ENCODE measurements around the gene CYTH1. TPM values are rescaled to one million over a fixed set of nuclear protein-coding genes. Genes with fewer than 3 reads are reported as not detected.

CYTH1 gene
- total RNA-seq, 1 donor from 2014 or later, result 35.5 TPM

DNA sequence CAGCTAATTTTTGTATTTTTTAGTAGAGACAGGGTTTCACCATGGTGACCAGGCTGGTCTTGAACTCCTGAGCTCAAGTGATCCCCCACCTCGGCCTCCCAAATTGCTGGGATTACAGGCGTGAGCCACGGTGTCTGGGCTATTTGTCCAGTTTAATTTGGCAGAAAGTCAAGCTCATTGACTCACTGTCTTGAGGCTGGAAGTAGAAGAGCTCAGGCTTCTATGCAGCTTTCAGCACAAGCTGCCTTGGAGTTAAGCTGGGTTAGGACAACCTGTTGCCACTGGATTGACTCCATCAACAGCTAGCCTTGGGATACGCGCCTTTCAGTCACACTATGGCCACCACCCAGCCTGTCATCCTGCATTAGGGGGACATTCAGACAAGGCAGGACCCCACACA, 128.7 kb downstream of the CYTH1 start:
- peak; percentile 12 for DNase-seq (ENCODE audit: low read depth)
- Histone ChIP-seq H3K27me3 (ENCODE audit: control insufficient read depth, insufficient read depth, low read length) (no peaks in the 10 kb centered on the region), H3K36me3 (ENCODE audit: control insufficient read depth, insufficient read depth, low read length) (no peaks in the 10 kb centered on the region), H3K4me3 (ENCODE audit: low read depth, low read length) (no peak overlapping the region)
- TF ChIP-seq, protein P1, sequence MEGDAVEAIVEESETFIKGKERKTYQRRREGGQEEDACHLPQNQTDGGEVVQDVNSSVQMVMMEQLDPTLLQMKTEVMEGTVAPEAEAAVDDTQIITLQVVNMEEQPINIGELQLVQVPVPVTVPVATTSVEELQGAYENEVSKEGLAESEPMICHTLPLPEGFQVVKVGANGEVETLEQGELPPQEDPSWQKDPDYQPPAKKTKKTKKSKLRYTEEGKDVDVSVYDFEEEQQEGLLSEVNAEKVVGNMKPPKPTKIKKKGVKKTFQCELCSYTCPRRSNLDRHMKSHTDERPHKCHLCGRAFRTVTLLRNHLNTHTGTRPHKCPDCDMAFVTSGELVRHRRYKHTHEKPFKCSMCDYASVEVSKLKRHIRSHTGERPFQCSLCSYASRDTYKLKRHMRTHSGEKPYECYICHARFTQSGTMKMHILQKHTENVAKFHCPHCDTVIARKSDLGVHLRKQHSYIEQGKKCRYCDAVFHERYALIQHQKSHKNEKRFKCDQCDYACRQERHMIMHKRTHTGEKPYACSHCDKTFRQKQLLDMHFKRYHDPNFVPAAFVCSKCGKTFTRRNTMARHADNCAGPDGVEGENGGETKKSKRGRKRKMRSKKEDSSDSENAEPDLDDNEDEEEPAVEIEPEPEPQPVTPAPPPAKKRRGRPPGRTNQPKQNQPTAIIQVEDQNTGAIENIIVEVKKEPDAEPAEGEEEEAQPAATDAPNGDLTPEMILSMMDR (IDR thresholded peaks at IDR 0.05; ENCODE audit: insufficient read depth, low read length, severe bottlenecking), result no peak
- no peak for FAIRE-seq

DNA sequence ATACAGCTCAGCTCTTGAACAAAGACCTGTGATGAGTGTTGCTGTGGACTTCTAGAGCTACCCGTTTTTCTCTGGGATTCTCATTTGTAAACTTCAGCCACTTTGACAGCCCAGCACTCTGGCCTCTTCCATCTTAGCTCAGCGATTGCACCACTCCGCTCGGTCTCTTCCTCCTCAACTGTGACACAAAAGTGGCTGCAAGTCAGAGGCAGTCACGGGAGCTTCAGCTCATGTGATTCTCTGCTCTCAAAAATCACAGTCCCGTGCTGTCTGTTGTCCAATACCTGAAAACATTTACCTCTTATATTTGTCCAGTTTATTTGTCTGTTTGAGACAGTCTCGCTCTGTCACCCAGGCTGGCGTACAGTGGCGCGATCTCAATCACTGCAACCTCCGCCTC, 129.2 kb downstream of the CYTH1 start:
- no peaks in the 10 kb centered on the region for H3K36me3 ChIP-seq (ENCODE audit: control insufficient read depth, insufficient read depth, low read length)
- H3K27me3 ChIP-seq (ENCODE audit: control insufficient read depth, insufficient read depth, low read length), result no peaks in the 10 kb centered on the region
- no peak overlapping the region for H3K4me3 ChIP-seq (ENCODE audit: low read depth, low read length)
- no peak for DNase-seq (ENCODE audit: low read depth)
- no peak for FAIRE-seq
- TF ChIP-seq, protein P1 (IDR thresholded peaks at IDR 0.05; ENCODE audit: insufficient read depth, low read length, severe bottlenecking), result no peak

DNA sequence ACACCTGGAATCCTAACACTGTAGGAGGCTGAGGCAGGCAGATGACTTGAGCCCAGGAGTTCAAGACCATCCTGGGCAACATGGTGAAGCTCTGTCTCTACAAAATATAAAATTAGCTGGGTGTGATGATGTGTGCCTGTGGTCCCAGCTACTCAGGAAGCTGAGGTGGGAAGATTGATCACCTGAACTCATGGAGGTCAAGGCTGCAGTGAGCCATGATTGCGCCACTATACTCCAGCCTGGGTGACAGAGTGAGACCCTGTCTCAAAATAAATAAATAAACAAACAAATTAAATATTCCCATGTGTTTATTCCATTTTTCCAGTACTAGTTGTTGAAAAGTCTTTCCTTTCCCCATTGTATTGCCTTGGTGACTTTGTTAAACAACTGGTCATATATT, 130.0 kb downstream of the CYTH1 start:
- H3K36me3 ChIP-seq (ENCODE audit: control insufficient read depth, insufficient read depth, low read length), result no peaks in the 10 kb centered on the region
- DNase-seq (ENCODE audit: low read depth), result no peak
- no peak for FAIRE-seq
- H3K27me3 ChIP-seq (ENCODE audit: control insufficient read depth, insufficient read depth, low read length), result peaks cover 5% of the 10 kb centered on the region
- TF ChIP-seq, protein P1 (IDR thresholded peaks at IDR 0.05; ENCODE audit: insufficient read depth, low read length, severe bottlenecking), result no peak
- H3K4me3 ChIP-seq (ENCODE audit: low read depth, low read length), result no peak overlapping the region

DNA sequence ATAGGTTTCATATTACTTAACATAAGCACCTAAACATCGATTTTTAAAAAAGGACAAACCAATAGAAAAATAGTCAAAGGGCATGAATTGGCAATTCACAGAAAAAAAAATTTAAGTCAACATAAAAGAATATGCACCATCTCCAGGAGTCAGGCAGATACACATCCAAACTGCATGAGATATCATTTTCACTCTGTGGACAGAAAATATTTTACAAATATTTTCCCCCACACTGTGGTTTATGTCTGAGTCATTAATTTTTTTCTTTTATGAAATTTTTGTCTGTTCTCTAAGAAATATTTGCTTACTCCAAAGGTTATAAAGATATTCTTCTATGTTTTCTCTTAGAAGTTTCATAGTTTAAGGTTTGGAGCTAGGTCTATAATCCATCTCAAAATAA, 130.5 kb downstream of the CYTH1 start:
- peaks cover 5% of the 10 kb centered on the region for H3K27me3 ChIP-seq (ENCODE audit: control insufficient read depth, insufficient read depth, low read length)
- H3K36me3 ChIP-seq (ENCODE audit: control insufficient read depth, insufficient read depth, low read length), result no peaks in the 10 kb centered on the region
- no peak overlapping the region for H3K4me3 ChIP-seq (ENCODE audit: low read depth, low read length)
- DNase-seq (ENCODE audit: low read depth) (no peak), FAIRE-seq (no peak)
- TF ChIP-seq, protein P1 (IDR thresholded peaks at IDR 0.05; ENCODE audit: insufficient read depth, low read length, severe bottlenecking), result no peak

DNA sequence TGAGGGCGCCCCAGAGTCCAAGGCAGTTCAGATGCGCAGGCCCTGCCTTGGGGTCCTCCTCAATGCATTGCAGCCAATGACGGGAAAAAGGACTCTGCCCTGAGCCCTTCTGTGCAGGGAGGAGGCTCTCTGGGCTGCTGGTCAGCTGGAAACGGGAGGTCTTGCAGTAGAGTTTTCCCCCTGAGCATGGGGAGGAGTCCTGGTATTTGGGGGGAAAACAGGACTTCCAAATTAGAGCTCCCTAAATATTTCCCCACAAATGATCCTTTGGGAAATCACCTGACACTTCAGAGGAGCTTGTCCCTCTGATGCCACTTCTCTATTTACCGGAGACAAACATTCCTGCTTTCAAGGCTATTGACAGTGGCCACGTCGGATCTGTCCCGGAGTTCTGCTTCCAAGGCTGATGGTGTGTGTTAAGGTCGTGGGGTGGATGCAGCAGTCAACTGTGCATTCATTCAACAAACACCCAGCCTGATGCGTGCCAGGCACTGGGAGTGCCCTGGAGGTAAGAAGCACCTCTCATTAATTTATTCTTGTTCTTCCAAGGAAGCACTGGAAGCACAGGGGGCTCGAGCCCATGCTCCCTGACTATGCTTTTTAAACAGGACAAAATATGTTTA, 131.9 kb downstream of the CYTH1 start:
- DNase-seq (ENCODE audit: low read depth), result no peak
- Histone ChIP-seq H3K4me3 (ENCODE audit: low read depth, low read length) (no peak overlapping the region), H3K36me3 (ENCODE audit: control insufficient read depth, insufficient read depth, low read length) (no peaks in the 10 kb centered on the region), H3K27me3 (ENCODE audit: control insufficient read depth, insufficient read depth, low read length) (peaks cover 5% of the 10 kb centered on the region)
- TF ChIP-seq, protein P1 (IDR thresholded peaks at IDR 0.05; ENCODE audit: insufficient read depth, low read length, severe bottlenecking), result no peak
- FAIRE-seq, result no peak

DNA sequence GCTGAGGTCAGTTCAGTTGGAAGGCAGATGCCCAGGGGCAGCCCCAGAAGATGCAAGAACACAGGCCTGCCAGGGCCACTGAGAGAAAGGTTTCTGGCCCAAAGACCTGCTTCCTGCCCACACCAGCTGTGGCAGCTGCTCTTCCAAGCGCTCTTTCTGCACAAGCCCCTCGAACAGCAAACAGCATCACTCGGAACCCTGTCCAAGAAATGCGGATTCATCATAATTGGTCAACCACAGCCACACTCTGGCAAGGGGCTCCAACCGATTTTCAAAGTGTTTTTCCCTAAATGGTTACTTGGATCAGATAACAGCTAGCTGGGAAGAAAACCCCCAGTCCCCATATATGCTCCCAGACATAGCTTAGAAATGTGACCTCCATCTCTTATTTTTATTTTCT, 133.8 kb downstream of the CYTH1 start:
- Histone ChIP-seq H3K36me3 (ENCODE audit: control insufficient read depth, insufficient read depth, low read length) (no peaks in the 10 kb centered on the region), H3K4me3 (ENCODE audit: low read depth, low read length) (no peak overlapping the region), H3K27me3 (ENCODE audit: control insufficient read depth, insufficient read depth, low read length) (peaks cover 5% of the 10 kb centered on the region)
- DNase-seq (ENCODE audit: low read depth), result no peak
- TF ChIP-seq, protein P1 (IDR thresholded peaks at IDR 0.05; ENCODE audit: insufficient read depth, low read length, severe bottlenecking), result no peak
- FAIRE-seq, result no peak
